HG03095 (cell line): ENCODE results near the gene LYPD1.

Experiments used
- ATAC-seq: cut with Tn5 transposase; IDR thresholded peaks from one replicate; pipeline ENCODE4 v1.9.1; 2021; ENCODE audit warnings: moderate library complexity; ENCODE audit not compliant: unreplicated experiment

Gene LYPD1

DNA sequence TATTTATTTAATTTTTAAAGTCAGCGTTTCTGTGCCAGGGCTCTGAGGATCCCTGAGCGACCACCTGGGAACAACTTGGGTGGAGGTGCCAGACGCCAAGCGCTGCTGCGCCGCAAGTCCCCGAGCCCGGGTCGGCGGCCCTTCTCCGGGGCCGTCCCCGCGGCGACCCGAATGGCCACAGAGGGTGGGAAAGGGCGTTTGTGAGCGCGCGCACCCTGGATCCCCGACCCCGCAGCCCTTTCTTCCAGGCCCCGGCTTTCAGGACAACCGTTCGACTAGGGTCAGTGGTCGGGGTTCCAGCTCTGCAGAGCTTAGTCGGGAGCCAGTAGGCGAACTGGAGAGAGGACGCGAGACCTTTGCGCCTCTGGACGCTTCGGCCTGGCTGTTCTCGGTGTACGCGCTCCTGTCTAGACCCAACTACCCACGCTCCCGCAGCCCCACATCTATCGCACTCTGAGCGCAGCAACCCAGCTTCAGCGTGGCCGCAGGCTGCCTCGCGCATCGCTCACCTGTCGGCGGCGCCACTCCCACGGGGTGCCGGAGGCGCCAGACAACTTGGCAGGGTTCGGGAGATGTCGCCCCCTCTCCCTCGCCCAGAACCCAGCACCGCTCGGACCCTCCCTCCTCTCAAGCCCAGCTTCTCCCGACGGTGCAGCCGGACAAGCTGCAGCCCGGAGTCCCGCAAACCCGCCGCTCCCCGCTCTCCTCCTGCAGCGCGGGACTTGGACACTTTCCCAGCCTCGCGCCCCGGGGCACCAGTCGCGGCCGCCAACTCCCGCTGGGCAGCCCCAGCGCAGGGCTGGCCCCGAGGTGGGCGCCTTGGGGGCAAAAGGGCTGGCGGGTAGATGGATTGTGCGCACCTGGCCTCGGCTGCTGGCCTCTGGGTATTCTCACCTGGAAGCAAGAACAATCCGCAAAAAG, 758 bp downstream of the LYPD1 start:
- ATAC-seq: no peak

DNA sequence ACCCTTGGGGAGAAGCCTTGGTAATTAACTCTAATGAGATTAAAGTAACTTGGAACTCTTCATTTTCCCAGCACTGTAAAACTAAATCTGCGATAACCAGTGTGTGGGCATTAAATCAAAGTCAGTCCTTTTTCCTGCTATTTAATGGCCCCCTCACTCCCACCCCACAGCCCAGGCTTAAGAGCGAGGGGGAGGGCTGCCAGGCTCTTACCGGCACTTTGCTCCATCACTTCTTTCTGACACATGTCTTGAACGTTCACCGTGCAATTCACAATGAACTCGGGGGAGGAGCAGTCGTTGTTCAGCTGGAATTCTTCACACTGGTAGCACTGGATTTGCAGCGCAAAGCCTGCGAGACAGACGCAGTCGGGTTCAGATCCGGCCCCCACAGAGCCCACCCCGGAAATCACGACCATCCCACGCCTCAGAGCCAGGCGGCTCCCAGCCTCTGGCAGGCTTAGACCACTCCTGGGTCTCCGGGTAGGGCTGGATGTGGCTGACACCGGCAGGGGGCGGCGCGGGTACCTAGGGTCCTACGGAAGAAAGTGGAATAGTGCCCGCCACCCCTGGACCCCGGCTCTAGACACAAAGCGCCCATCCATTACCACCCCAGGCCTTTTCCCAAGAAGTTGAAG, 1.7 kb downstream of the LYPD1 start:
- ATAC-seq: no peak

DNA sequence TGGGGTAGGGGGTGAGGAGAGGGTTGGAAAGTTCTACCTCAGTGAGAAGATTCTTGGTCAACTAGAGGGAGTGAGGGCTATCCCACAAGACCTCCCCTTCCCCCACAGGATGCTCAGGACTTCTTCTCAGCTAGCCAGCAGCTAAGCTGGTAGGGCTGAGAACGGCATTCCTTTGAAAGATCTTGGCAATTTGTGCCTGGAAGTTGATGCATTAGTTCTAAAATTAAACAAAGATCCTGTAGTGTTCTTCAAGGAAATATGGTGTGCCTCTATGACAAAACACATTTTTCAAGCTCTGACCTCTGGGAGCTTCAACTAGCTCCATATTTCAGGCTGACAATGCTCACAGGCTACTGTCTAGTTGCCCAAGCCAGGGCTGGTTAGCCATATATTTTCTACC, 2.3 kb downstream of the LYPD1 start:
- ATAC-seq: no peak

DNA sequence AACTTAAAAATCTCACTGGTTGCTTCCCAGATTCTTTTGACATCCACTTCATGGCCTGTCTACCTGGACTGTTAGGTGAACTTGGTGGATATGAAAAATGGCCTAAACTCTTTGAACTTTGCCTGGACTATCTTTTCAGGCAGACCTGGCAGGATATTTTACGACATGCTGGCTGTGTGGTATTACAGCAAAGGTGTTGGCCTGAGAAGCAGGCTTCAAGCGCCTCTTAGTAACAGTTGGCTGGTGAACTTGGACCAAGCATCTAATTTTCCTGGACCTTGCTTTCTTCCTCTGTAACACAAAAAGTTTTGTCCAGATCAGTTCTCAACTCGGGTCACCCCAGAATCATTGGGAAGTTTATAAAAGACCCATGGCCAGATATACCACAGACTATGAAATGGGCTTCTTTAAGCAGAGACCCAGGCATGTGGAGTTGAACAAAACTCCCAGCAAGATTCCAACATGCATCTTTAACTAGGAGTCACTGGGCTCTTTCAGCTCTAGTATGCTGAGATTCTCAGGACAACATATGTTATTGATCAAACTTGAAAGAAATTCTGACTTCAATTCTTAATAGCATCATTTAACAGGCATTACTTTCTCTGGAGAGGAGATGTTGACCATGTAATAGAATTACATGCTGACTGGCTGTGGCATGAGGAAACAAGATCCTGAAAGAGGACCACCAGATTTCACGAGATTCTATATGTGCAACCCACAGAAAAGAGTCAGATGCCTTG, 4.4 kb downstream of the LYPD1 start:
- ATAC-seq: no peak

DNA sequence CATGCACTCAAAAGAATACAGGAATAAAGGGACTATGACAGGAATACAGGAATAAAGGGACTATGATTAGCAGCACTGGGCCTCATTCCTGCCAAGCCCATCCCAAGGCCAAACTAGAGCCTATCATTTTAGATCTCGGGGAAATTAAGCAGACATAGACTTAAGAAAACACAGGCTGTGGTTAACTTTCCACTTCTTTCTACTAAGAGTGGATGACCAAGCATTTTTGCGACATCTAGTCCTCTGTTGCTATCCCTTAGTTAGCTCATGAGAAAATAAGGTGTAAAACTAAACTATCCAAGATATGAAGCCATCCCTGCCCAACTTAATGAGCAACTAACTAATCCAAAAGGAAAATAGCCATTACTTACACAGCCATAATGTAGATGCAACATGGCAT, 5.9 kb downstream of the LYPD1 start:
- no peak for ATAC-seq

DNA sequence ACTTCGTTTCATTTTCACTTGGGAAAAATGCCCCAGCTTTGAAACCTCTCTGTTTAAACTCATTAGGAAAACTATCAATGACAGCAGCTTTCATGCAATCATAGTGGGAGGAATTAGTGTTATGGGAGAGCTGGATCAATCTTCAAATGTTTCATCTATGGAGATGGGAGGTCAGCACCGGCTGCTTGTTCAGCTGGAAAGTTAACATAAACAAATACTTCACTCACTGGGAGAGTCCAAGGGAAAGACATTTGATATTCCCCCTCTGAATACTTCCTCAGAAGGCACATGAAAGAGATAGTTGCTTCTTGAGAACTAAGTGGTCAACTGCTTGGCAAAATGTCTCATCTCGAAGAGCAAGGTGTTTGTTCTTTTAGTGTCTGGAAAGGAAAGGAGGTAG, 7.3 kb downstream of the LYPD1 start:
- ATAC-seq: no peak

GRCh38 chr2:132659331-132659730, 10.7 kb downstream of the LYPD1 start:
- ATAC-seq: no peak

GRCh38 chr2:132656266-132656975, 13.6 kb downstream of the LYPD1 start:
- ATAC-seq: no peak

- ATAC-seq: no peak
Observed at GRCh38 chr2:132654968-132655367, 15.0 kb downstream of the LYPD1 start.

DNA sequence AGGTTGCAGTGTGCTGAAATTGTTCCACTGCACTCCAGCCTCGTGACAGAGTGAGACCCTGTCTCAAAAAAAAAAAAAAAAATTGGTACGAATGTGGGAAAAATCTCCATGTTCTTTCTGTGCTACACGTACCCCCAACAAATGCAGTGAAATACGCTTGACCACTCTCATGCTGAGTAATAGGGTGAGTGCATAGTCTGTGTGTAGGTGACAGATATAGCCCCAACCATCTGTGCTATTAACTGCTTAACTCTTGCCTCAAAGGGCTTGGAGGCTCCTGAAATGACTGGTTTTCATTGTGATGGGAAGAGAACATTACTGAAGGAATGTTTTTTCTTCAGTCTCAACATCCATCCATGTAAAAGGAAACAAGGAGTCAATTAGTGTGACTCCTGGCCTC, 15.7 kb downstream of the LYPD1 start:
- ATAC-seq: no peak

- ATAC-seq: no peak
Observed at GRCh38 chr2:132652474-132652873, 17.5 kb downstream of the LYPD1 start.

DNA sequence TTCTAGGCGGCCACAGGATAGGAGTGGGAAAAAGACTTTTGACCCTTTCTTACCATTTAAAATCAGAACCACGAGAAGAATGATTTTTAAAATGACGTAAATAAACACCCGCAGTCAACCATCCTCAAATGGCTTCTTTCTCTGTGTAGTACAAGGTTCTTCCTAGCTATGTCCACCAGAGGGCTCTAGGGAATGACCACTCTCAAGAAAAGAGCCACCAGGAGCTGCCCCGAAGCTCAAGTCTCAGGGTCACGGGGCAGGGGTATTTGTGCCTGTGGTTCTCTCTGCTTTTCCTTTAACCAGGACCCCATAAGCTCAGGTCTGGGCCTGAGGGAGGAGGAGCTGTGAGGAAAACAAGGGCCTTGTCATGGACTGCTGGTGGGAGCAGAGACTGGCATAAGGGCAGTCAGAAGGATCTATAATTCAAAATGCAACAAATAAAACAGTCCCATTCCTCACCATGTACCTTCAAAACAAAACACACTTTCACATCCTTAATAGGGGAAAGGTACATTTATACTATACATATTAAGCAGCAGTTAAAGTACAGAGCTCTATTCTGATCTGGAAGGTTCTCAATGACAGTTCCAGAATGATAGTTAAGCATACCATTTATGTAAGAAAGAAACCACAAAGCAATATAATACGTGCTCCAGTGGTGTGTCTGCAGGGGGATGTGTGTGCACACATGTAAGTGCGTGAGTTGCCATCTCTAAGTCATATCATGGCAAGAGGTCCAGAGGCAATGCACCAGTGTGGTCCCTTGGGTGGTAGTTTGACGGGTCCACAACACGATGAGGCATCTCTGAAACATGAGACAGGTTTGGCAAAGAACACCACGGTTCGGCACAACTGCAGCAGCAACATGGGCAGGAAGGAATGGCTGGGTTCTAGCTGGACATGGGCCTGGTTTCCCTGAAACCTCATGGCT, 18.6 kb downstream of the LYPD1 start:
- ATAC-seq: no peak

DNA sequence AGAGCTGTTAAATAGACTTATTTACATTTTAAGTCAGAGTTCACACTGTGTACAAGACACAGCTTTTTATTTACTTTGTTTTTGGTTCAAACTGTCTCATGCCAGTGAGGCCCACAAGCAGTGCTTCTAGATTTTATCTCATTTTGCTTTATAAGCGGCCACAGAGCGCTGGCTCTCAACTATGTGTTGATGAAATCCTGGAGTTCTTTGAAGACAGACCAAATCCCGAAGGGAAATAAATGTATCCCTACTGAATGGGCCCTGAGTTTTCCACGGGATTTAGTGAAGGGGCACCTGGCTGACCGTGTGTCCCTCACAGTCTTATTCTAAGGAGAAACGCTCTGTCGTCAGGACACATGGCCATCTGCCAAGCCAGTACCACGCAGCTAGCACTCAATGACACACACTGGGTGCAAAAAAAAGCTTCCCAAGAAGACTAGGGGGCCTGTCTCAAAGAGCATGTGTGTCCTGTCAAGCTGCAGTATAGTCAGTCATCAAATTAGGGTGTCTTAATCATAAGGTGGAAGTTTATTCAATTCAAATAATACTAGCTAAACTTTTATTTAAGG, 23.4 kb downstream of the LYPD1 start:
- no peak for ATAC-seq

DNA sequence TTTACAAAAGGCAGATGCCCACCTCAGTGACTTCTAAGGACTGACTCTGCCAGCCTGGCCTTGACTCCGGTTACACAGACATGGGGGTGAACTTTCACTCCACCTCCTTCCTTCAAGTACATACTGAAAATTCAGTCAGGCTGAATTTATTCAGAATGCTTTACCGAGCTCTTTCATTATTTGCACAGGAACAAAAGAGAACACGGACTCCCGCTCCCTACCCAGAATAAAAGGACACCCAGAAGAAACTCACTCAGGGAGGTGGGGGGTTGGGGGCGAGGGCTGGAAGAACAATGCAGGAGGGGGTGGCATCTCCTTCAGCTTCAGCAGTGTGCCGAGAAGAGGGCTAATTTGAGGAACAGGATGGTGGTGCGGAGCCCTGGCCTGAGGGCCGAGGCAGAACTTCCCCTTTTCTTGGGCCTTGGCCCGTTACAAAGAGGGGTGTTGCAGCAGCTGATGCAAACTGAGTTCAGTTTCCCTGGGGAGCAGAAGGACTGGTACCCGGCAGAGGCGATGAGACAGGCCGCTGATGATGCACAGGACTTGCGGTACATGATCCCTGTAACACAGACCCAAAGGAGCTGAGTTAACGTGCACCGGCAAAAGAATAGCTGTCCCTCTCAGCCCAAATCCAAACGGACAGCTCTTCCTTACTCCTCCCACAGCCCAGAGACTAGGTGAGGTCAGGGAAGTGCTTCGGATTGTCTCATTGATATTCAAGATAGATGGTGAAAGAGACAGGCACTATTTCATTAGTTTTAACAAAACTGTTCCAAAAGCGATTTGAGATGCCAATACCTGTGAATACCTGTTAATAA, 24.1 kb downstream of the LYPD1 start:
- ATAC-seq: no peak

DNA sequence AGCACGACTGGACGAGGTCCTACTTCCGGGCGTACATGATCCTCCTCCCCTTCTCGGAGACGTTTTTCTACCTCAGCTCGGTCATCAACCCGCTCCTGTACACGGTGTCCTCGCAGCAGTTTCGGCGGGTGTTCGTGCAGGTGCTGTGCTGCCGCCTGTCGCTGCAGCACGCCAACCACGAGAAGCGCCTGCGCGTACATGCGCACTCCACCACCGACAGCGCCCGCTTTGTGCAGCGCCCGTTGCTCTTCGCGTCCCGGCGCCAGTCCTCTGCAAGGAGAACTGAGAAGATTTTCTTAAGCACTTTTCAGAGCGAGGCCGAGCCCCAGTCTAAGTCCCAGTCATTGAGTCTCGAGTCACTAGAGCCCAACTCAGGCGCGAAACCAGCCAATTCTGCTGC, 24.8 kb downstream of the LYPD1 start:
- ATAC-seq: no peak

GRCh38 chr2:132642415-132642814, 27.6 kb downstream of the LYPD1 start:
- no peak for ATAC-seq

DNA sequence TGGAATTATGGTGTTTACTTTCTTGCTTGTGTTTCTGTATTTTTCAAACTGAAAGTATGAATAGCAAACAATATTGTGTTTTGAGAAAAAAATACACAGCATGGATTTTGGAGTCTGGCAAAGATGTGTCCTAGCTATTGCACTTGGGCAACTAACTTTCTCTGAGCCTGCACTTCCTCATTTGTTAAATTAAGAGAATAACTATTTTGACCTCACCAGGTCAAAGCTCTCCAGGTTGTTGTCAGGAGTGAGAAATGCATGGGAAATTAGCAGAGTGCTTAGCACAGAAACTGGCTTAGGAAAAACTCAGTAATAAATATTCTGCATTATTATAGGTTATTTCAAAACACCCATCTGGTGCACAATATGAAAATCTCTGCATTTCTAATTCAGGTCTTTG, 28.2 kb downstream of the LYPD1 start:
- ATAC-seq: no peak

DNA sequence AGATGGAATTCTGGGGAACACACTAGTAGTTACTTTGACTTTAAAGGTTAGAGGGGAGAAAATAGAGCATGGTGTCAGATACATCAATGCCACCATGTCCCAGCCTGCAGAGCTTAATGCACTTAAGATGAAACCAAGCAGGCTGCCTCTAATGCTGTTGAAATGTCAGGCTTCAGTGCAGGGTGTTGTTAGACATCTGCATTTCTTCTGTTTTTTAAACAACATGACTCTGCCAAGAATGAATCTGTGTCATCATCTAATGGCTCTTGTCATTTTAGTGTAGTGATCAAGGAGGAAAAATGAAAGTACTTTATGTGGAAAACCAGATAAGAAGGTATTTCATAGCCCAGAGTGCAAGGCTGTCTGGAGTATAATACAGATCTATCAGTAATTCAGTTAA, 29.9 kb downstream of the LYPD1 start:
- ATAC-seq: no peak
